Activated CD4-positive, alpha-beta T cell treated with anti-CD3 and anti-CD28 coated beads for 36 hours (primary cell): ENCODE measurements around the gene FHIT. TPM values are rescaled to one million over a fixed set of nuclear protein-coding genes. Genes with fewer than 3 reads are reported as not detected.

Experiments used
- ATAC-seq: fragments of 200-7000 bp; cut with Tn5 transposase; one replicate; pipeline ENCODE4 v1.10.0; 2021; ENCODE audit warnings: mild to moderate bottlenecking, moderate library complexity
- CTCF ChIA-PET: fragments of 350-600 bp; sonication (Branson Sonifier 250); formaldehyde crosslinking; loops from one replicate; lab custom pipeline; 2021; ENCODE audit warnings: antibody characterized with exemption; lab: Charles Lee
- POLR2A ChIA-PET: fragments of 350-600 bp; sonication (Branson Sonifier 250); formaldehyde crosslinking; loops from one replicate; lab custom pipeline; 2021; ENCODE audit warnings: antibody characterized with exemption, inconsistent platforms; lab: Charles Lee
- DNase-seq: peaks from one replicate; pipeline ENCODE4 v3.0.0-alpha.2; 2020
- H3K27ac Mint-ChIP-seq: one replicate; pipeline ENCODE4 v1.8.0; 2021; ENCODE audit warnings: mixed read lengths
- H3K27me3 Mint-ChIP-seq: one replicate; pipeline ENCODE4 v1.8.0; 2021; ENCODE audit warnings: mixed read lengths
- H3K36me3 Mint-ChIP-seq: one replicate; pipeline ENCODE4 v1.8.0; 2021; ENCODE audit warnings: low read depth, mixed read lengths
- H3K4me1 Mint-ChIP-seq: one replicate; pipeline ENCODE4 v1.8.0; 2021; ENCODE audit warnings: mixed read lengths
- H3K4me3 Mint-ChIP-seq: one replicate; pipeline ENCODE4 v1.8.0; 2021; ENCODE audit warnings: mild to moderate bottlenecking, moderate library complexity, mixed read lengths
- H3K9me3 Mint-ChIP-seq: one replicate; pipeline ENCODE4 v1.8.0; 2021; ENCODE audit warnings: low read depth, mixed read lengths
- intact Hi-C, 2 experiments: fragments of 100-400 bp; cut with DNase I in 1 of 2; cut with micrococcal nuclease in 1 of 2; formaldehyde crosslinking; loops; one replicate each; pipeline versions ENCODE4 v1.14.2 to v1.15.1; 2022 to 2024; cut with DNase I, micrococcal nuclease
- total RNA-seq, 2 experiments: library from RNA; stranded (reverse); gene quantifications; one replicate each; pipeline ENCODE4 v1.2.3, GENCODE V29; 2021

FHIT gene
- total RNA-seq, 2 experiments from 2014 or later, result 10.2 to 13.1 TPM

GRCh38 chr3:61169621-61170251 lies 81.5 kb downstream of the FHIT start:
- Mint-ChIP-seq H3K27ac (no peak overlapping the region), H3K27me3 (no peaks in the 10 kb centered on the region), H3K36me3 (peaks cover 18% of the 10 kb centered on the region), H3K4me1 (no peaks in the 10 kb centered on the region), H3K4me3 (no peak overlapping the region), H3K9me3 (no peaks in the 10 kb centered on the region)
- ATAC-seq (no peak), DNase-seq (no peak)
- intact Hi-C loops, result no loop called here
- POLR2A ChIA-PET, result no interaction called here
- CTCF ChIA-PET, result interaction anchor here (0.8 kb wide), 1 partner anchor 38 kb away, joined by 3 read pairs; no protein-coding TSS in a partner anchor

- POLR2A ChIA-PET, result no interaction called here
- Mint-ChIP-seq H3K27me3 (no peaks in the 10 kb centered on the region), H3K27ac (no peak overlapping the region), H3K4me1 (no peaks in the 10 kb centered on the region), H3K9me3 (no peaks in the 10 kb centered on the region), H3K36me3 (peaks cover 23% of the 10 kb centered on the region), H3K4me3 (no peak overlapping the region)
- CTCF ChIA-PET, result no interaction called here
- DNase-seq (no peak), ATAC-seq (no peak)
- intact Hi-C loops, result no loop called here
Measured at GRCh38 chr3:61168286-61168685, 83.0 kb downstream of the FHIT start.

- no peak for DNase-seq
- Mint-ChIP-seq H3K36me3 (peaks cover 23% of the 10 kb centered on the region), H3K4me1 (no peaks in the 10 kb centered on the region), H3K9me3 (no peaks in the 10 kb centered on the region), H3K4me3 (no peak overlapping the region), H3K27ac (no peak overlapping the region), H3K27me3 (no peaks in the 10 kb centered on the region)
- ChIA-PET CTCF (no interaction called here), POLR2A (no interaction called here)
- intact Hi-C loops, result no loop called here
- no peak for ATAC-seq
Measured at GRCh38 chr3:61162965-61163364, 88.3 kb downstream of the FHIT start.

- no peaks in the 10 kb centered on the region for H3K27me3 Mint-ChIP-seq
- no peaks in the 10 kb centered on the region for H3K36me3 Mint-ChIP-seq
- no peak for ATAC-seq
- no peaks in the 10 kb centered on the region for H3K9me3 Mint-ChIP-seq
- no peak overlapping the region for H3K27ac Mint-ChIP-seq
- no peak for DNase-seq
- POLR2A ChIA-PET, result no interaction called here
- H3K4me3 Mint-ChIP-seq, result no peak overlapping the region
- no peaks in the 10 kb centered on the region for H3K4me1 Mint-ChIP-seq
- CTCF ChIA-PET, result no interaction called here
- intact Hi-C loops, result no loop called here
Measured at GRCh38 chr3:61158667-61159066, 92.6 kb downstream of the FHIT start.

DNA sequence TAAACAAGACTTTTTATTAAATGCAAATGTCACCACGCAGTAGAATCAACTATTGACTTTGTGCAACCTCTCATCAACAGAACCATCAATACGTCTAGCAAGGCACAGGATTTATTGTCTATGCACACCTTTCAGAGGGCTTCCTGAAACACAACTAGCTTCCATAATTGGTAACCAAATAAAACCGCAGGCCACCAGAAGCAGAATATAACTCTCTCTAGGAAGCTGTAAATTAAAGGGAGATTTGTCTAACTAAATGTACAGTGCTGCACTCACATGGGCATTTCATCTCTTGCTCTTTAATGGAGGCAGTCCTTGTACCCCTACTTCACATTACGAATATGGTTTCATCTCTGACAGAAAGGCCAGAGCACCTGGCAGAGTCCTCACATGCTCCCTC lies 93.0 kb downstream of the FHIT start:
- no peak for ATAC-seq
- H3K9me3 Mint-ChIP-seq, result no peaks in the 10 kb centered on the region
- no peaks in the 10 kb centered on the region for H3K4me1 Mint-ChIP-seq
- intact Hi-C loops, result no loop called here
- H3K36me3 Mint-ChIP-seq, result no peaks in the 10 kb centered on the region
- H3K27me3 Mint-ChIP-seq, result no peaks in the 10 kb centered on the region
- H3K4me3 Mint-ChIP-seq, result no peak overlapping the region
- ChIA-PET CTCF (no interaction called here), POLR2A (no interaction called here)
- H3K27ac Mint-ChIP-seq, result no peak overlapping the region
- DNase-seq, result no peak

GRCh38 chr3:61157414-61157813 lies 93.8 kb downstream of the FHIT start:
- ChIA-PET POLR2A (no interaction called here), CTCF (no interaction called here)
- no peak overlapping the region for H3K4me3 Mint-ChIP-seq
- DNase-seq, result no peak
- H3K4me1 Mint-ChIP-seq, result no peaks in the 10 kb centered on the region
- H3K36me3 Mint-ChIP-seq, result no peaks in the 10 kb centered on the region
- intact Hi-C loops, result no loop called here
- no peaks in the 10 kb centered on the region for H3K9me3 Mint-ChIP-seq
- no peaks in the 10 kb centered on the region for H3K27me3 Mint-ChIP-seq
- no peak overlapping the region for H3K27ac Mint-ChIP-seq
- ATAC-seq, result no peak

- POLR2A ChIA-PET, result no interaction called here
- Mint-ChIP-seq H3K36me3 (no peaks in the 10 kb centered on the region), H3K4me3 (no peak overlapping the region), H3K4me1 (no peaks in the 10 kb centered on the region), H3K27me3 (no peaks in the 10 kb centered on the region), H3K27ac (no peak overlapping the region), H3K9me3 (no peaks in the 10 kb centered on the region)
- intact Hi-C loops, result no loop called here
- CTCF ChIA-PET, result no interaction called here
- no peak for DNase-seq
- ATAC-seq, result no peak
Measured at GRCh38 chr3:61155701-61156292, 95.5 kb downstream of the FHIT start.

DNA sequence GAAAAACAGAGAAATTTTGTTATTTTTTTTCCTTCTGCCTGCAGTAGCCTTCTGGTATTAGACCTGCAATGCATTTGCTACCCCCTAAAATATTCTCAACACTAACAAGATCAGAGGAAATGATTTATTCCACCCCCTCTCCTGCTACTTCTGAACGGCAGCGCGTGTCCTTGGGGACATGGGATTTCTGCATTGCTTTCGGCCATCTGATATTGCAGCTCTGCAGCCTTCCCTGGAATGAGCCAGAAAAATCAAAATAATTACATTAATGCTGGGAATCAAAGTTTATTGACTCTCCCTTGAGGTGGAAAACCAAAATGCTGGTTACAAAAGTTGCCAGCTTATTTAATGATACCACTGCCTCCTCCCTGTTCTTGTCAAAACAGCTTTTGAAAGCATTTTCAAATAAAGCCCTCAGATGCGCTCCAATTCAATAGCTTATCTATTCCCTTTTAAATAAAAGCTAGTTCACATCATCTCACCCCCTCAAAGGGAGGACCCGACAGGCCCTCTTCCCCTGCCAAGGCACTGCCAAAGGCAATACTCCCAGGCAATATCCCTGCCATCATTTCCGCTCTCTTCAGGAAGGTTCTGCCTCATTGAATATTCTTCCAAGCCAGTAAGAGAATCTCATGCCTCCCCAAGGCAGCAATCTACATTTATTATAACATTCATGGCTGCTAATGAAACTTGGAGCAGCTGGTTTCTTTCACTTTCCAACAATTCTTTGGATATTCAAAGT lies 96.6 kb downstream of the FHIT start:
- ChIA-PET CTCF (no interaction called here), POLR2A (no interaction called here)
- Mint-ChIP-seq H3K27ac (no peak overlapping the region), H3K4me1 (no peaks in the 10 kb centered on the region), H3K27me3 (no peaks in the 10 kb centered on the region), H3K4me3 (no peak overlapping the region), H3K36me3 (no peaks in the 10 kb centered on the region), H3K9me3 (no peaks in the 10 kb centered on the region)
- intact Hi-C loops, result no loop called here
- no peak for ATAC-seq
- DNase-seq, result no peak

- CTCF ChIA-PET, result interaction anchor here (1.3 kb wide), 1 partner anchor 17 kb away, joined by 3 read pairs; no protein-coding TSS in a partner anchor
- no peak overlapping the region for H3K4me3 Mint-ChIP-seq
- intact Hi-C loops, result no loop called here
- no peak overlapping the region for H3K27ac Mint-ChIP-seq
- peaks cover 2% of the 10 kb centered on the region for H3K27me3 Mint-ChIP-seq
- DNase-seq (no peak), ATAC-seq (no peak)
- POLR2A ChIA-PET, result interaction anchor here (0.5 kb wide), 1 partner anchor 34 kb away, joined by 3 read pairs; no protein-coding TSS in a partner anchor
- H3K4me1 Mint-ChIP-seq, result no peaks in the 10 kb centered on the region
- no peaks in the 10 kb centered on the region for H3K36me3 Mint-ChIP-seq
- no peaks in the 10 kb centered on the region for H3K9me3 Mint-ChIP-seq
Measured at GRCh38 chr3:61152071-61152470, 99.2 kb downstream of the FHIT start.

DNA sequence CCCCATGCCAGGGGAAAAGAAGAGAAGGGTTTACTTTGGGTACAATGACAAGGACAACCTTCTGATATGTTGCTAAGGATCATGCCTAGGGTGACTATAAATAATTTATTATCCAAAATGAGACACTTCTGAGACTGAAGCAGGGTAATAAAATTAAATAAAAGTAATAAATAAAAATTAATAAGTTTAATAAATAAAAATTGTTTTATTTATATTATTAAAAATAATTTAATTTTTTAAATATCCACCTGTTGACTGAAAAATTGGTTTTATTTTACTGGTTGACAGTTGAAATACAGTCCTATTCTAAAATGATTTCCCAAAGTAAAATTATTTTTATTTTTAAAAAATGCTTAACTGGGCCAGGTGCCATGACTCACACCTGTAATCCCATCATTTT lies 102.0 kb downstream of the FHIT start:
- H3K4me1 Mint-ChIP-seq, result no peaks in the 10 kb centered on the region
- ATAC-seq (no peak), DNase-seq (no peak)
- H3K27me3 Mint-ChIP-seq, result peaks cover 2% of the 10 kb centered on the region
- no peaks in the 10 kb centered on the region for H3K36me3 Mint-ChIP-seq
- no peaks in the 10 kb centered on the region for H3K9me3 Mint-ChIP-seq
- POLR2A ChIA-PET, result no interaction called here
- intact Hi-C loops, result no loop called here
- H3K27ac Mint-ChIP-seq, result no peak overlapping the region
- CTCF ChIA-PET, result no interaction called here
- no peak overlapping the region for H3K4me3 Mint-ChIP-seq

GRCh38 chr3:61146010-61146890 lies 105.0 kb downstream of the FHIT start:
- H3K27ac Mint-ChIP-seq, result no peak overlapping the region

More at GRCh38 chr3:61146010-61146890, 105.0 kb downstream of the FHIT start:
- POLR2A ChIA-PET, result no interaction called here
- DNase-seq, result no peak
- Mint-ChIP-seq H3K9me3 (no peaks in the 10 kb centered on the region), H3K4me3 (no peak overlapping the region), H3K27me3 (peaks cover 2% of the 10 kb centered on the region), H3K4me1 (no peaks in the 10 kb centered on the region), H3K36me3 (no peaks in the 10 kb centered on the region)
- CTCF ChIA-PET, result no interaction called here
- intact Hi-C loops, result no loop called here
- no peak for ATAC-seq
